ENCODE results near the gene CDH13.

The CDH13 gene

GRCh38 chr16:83714286-83714685 is 1087.5 kb downstream of the CDH13 start:
- DNase-seq, result no peak

- DNase-seq, result no peak
Observed at GRCh38 chr16:83715217-83715920, 1088.6 kb downstream of the CDH13 start.

GRCh38 chr16:83717308-83717707 is 1090.5 kb downstream of the CDH13 start:
- DNase-seq, result no peak

- DNase-seq, result no peak
Observed at GRCh38 chr16:83717814-83718213, 1091.0 kb downstream of the CDH13 start.

- DNase-seq, result no peak
Observed at GRCh38 chr16:83720213-83720612, 1093.4 kb downstream of the CDH13 start.

GRCh38 chr16:83720981-83721380 is 1094.2 kb downstream of the CDH13 start:
- no peak for DNase-seq

- DNase-seq, result no peak
Observed at GRCh38 chr16:83721676-83722075, 1094.9 kb downstream of the CDH13 start.

GRCh38 chr16:83722456-83723183 is 1095.9 kb downstream of the CDH13 start:
- no peak for DNase-seq

GRCh38 chr16:83723244-83723643 is 1096.5 kb downstream of the CDH13 start:
- no peak for DNase-seq

GRCh38 chr16:83723901-83724300 is 1097.1 kb downstream of the CDH13 start:
- DNase-seq, result no peak

- no peak for DNase-seq
Observed at GRCh38 chr16:83724585-83724984, 1097.8 kb downstream of the CDH13 start.

GRCh38 chr16:83725313-83725712 is 1098.5 kb downstream of the CDH13 start:
- no peak for DNase-seq

GRCh38 chr16:83727018-83727417 is 1100.2 kb downstream of the CDH13 start:
- DNase-seq, result no peak

GRCh38 chr16:83727751-83728352 is 1101.1 kb downstream of the CDH13 start:
- DNase-seq, result no peak

- no peak for DNase-seq
Observed at GRCh38 chr16:83728492-83728891, 1101.7 kb downstream of the CDH13 start.

GRCh38 chr16:83730812-83731211 is 1104.0 kb downstream of the CDH13 start:
- DNase-seq, result no peak

- no peak for DNase-seq
Observed at GRCh38 chr16:83732536-83732935, 1105.8 kb downstream of the CDH13 start.

- DNase-seq, result no peak
Observed at GRCh38 chr16:83733301-83733700, 1106.5 kb downstream of the CDH13 start.

- DNase-seq, result no peak
Observed at GRCh38 chr16:83734136-83734535, 1107.4 kb downstream of the CDH13 start.

GRCh38 chr16:83737729-83738354 is 1111.1 kb downstream of the CDH13 start:
- DNase-seq, result no peak

GRCh38 chr16:83738923-83739503 is 1112.2 kb downstream of the CDH13 start:
- DNase-seq, result no peak

GRCh38 chr16:83742124-83742899 is 1115.5 kb downstream of the CDH13 start:
- DNase-seq, result no peak

All from CD4-positive, alpha-beta T cell treated with Interleukin-6 for 4 hours (primary cell).